Ishikawa (cell line): ENCODE results near the gene ESPN.

Source experiments
- EP300 ChIP-seq: IDR thresholded peaks from 2 replicates; pipeline ENCODE4 v1.6.1; 2012; ENCODE audit warnings: borderline replicate concordance
- NFIC ChIP-seq: IDR thresholded peaks from 2 replicates; pipeline ENCODE4 v1.6.1; 2012
- RAD21 ChIP-seq: IDR thresholded peaks from 2 replicates; pipeline ENCODE4 v1.6.1; 2012; ENCODE audit warnings: low read depth
- TAF1 ChIP-seq: IDR thresholded peaks from 2 replicates; pipeline ENCODE4 v1.6.1; 2012; ENCODE audit warnings: low read depth, mild to moderate bottlenecking
- TCF12 ChIP-seq: IDR thresholded peaks from 2 replicates; pipeline ENCODE4 v1.6.1; 2012; ENCODE audit warnings: low read depth
- USF1 ChIP-seq: IDR thresholded peaks from 2 replicates; pipeline ENCODE4 v1.6.1; 2012
- ZBTB7A ChIP-seq: IDR thresholded peaks from 2 replicates; pipeline ENCODE4 v1.6.1; 2012; ENCODE audit warnings: low read depth

DNA sequence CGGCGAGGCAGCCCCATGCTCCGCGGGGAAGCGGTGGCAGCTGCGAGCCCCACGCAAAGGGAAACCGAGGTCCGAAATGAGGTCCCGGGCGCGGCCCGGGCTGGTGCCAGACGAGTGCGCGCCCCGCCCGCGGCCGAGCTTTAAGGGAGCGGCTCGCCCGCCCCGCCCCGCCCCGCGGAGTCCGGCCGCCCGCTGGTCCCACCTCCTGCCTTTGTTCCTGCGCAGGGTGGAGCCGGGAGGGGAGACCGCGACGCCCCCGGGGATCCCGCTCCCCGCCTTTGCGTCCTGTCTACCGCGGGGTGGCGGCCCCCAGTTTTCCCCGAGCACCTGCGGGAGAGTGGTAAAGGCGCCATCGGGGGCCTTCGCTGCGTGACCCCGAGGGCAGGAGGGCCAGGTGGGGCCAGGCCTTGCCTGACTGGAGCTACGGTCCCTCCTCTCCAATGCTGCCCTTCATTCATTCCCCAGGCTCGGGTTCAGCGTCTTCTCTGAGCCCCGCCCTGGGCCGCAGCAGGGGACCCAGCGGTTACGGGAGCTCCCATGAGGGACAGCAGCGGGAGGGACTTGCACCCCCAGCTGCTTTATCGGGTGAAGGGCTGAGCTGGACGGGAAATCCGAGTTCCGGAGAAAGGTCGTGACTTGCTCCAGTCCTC lies 4.6 kb upstream of the ESPN start, which contains the start of gene HES2:
- TF ChIP-seq TCF12 (peak; percentile 89), USF1 (no peak), RAD21 (no peak), ZBTB7A (peak; percentile 94), TAF1 (0 out of 2 replicates have a peak, but pooled peaks have one; percentile 8), EP300 (peak; percentile 78), NFIC (no peak; the same call in none of the 2 replicates)
